CD4-positive, alpha-beta memory T cell (primary cell): Measurements from ENCODE around the gene SKAP1. TPM values are rescaled to one million over a fixed set of nuclear protein-coding genes. Genes with fewer than 3 reads are reported as not detected.

ENCODE experiments used
- CTCF ChIA-PET: fragments of 350-600 bp; sonication (Branson Sonifier 250); formaldehyde crosslinking; loops from one replicate; lab custom pipeline; 2021; ENCODE audit warnings: inconsistent platforms; ENCODE audit not compliant: partially characterized antibody; lab: Charles Lee
- POLR2A ChIA-PET: fragments of 350-600 bp; sonication (Branson Sonifier 250); formaldehyde crosslinking; loops from one replicate; lab custom pipeline; 2021; ENCODE audit not compliant: partially characterized antibody; lab: Charles Lee
- DNase-seq, 5 donors: peaks; one replicate each; pipeline versions ENCODE4 v3.0.0 to v3.0.0-alpha.2; 2020 to 2022; ENCODE audit warnings: mixed read lengths in 1 of 5
- H3K27ac ChIP-seq: one replicate; pipeline ENCODE4 v1.7.0; 2013; ENCODE audit warnings: low read depth, low read length
- H3K27me3 ChIP-seq: 2 replicates; pipeline ENCODE4 v1.7.0; 2013; ENCODE audit warnings: mild to moderate bottlenecking, low read length, moderate library complexity; ENCODE audit not compliant: insufficient read depth
- H3K36me3 ChIP-seq: 2 replicates; pipeline ENCODE4 v1.7.0; 2013; ENCODE audit warnings: mild to moderate bottlenecking, low read length, moderate library complexity; ENCODE audit not compliant: insufficient read depth
- H3K4me1 ChIP-seq: 2 replicates; pipeline ENCODE4 v1.7.0; 2013; ENCODE audit warnings: mild to moderate bottlenecking, low read length, moderate library complexity; ENCODE audit not compliant: insufficient read depth
- H3K4me3 ChIP-seq, 2 donors: one replicate each; pipeline ENCODE4 v1.7.0; 2013; ENCODE audit warnings: low read length in 2 of 2, mild to moderate bottlenecking in 1 of 2
- H3K9me3 ChIP-seq, 2 donors: one replicate each; pipeline ENCODE4 v1.7.0; 2013; ENCODE audit warnings: low read length in 2 of 2, control low read depth in 1 of 2; ENCODE audit not compliant: control insufficient read depth in 1 of 2
- H3K27ac Mint-ChIP-seq, 7 donors: one replicate each; pipeline ENCODE4 v1.8.0; 2020 to 2021; ENCODE audit warnings: mixed read lengths in 7 of 7, mild to moderate bottlenecking in 6 of 7, inconsistent platforms in 3 of 7, moderate library complexity in 3 of 7
- H3K27me3 Mint-ChIP-seq, 2 donors: one replicate each; pipeline ENCODE4 v1.8.0; 2020 to 2021; ENCODE audit warnings: mixed read lengths in 2 of 2
- H3K36me3 Mint-ChIP-seq, 2 donors: one replicate each; pipeline ENCODE4 v1.8.0; 2020 to 2021; ENCODE audit warnings: mixed read lengths in 2 of 2, inconsistent platforms in 1 of 2, mild to moderate bottlenecking in 1 of 2
- H3K4me1 Mint-ChIP-seq, 4 donors: one replicate each; pipeline ENCODE4 v1.8.0; 2020 to 2021; ENCODE audit warnings: mixed read lengths in 4 of 4, mild to moderate bottlenecking in 1 of 4
- H3K4me3 Mint-ChIP-seq, 8 donors: one replicate each; pipeline ENCODE4 v1.8.0; 2020 to 2021; ENCODE audit warnings: mixed read lengths in 8 of 8, mild to moderate bottlenecking in 7 of 8, moderate library complexity in 6 of 8, inconsistent platforms in 3 of 8
- H3K9me3 Mint-ChIP-seq, 8 donors: one replicate each; pipeline ENCODE4 v1.8.0; 2020 to 2021; ENCODE audit warnings: mixed read lengths in 8 of 8, mild to moderate bottlenecking in 5 of 8, inconsistent platforms in 3 of 8, moderate library complexity in 1 of 8
- intact Hi-C: fragments of 100-400 bp; cut with micrococcal nuclease; formaldehyde crosslinking; loops from one replicate; pipeline ENCODE4 v1.15.1; 2023
- polyA plus RNA-seq, 2 donors: library from polyadenylated mRNA; unstranded; fragments of 300-500 nt; fragmentation: Illumina TruSeq; gene quantifications; one replicate each; pipeline ENCODE4 v1.2.3, GENCODE V29; 2021
- total RNA-seq, 2 experiments: library from RNA; stranded (reverse); gene quantifications; one replicate each; pipeline ENCODE4 v1.2.3, GENCODE V29; 2021

The SKAP1 gene
- total RNA-seq (10 to 100 TPM; 83.4 to 88.7 TPM), polyA plus RNA-seq (100 to 1,000 TPM; 242 to 336 TPM)

GRCh38 chr17:48429638-48430586 lies at the start of gene SKAP1:
Gene SKAP1 (minus strand): TSS chr17:48430214.
- H3K36me3 Mint-ChIP-seq = peaks cover 0 to 13% of the 10 kb centered on the region in 2 donors
- H3K27me3 Mint-ChIP-seq = no peaks in the 10 kb centered on the region
- peaks cover 69% of the 10 kb centered on the region for H3K4me1 ChIP-seq
- ChIA-PET POLR2A (interaction anchor here (0.8 to 5.0 kb wide), 5 partner anchors 11 to 78 kb away, joined by 3 to 93 read pairs (median 24); no protein-coding TSS in a partner anchor), CTCF (interaction anchor here (1.9 to 2.2 kb wide), 2 partner anchors 10 to 78 kb away, joined by 4 to 8 read pairs; no protein-coding TSS in a partner anchor)
- peak within 1 kb of the TSS; percentile 89 for H3K27ac ChIP-seq
- no peaks in the 10 kb centered on the region for H3K36me3 ChIP-seq
- H3K27me3 ChIP-seq = no peaks in the 10 kb centered on the region
- H3K4me1 Mint-ChIP-seq = peaks cover 62 to 97% (median 77%) of the 10 kb centered on the region in 4 donors
- peak within 1 kb of the TSS; percentile 91 to 99 (median 97) for H3K4me3 Mint-ChIP-seq
- no peaks in the 10 kb centered on the region for H3K9me3 ChIP-seq
- intact Hi-C loops = loop anchor here (1.0 to 10.0 kb wide), 3 partner anchors 10 to 1245 kb away; partner anchors contain the start of gene CDC27
- H3K9me3 Mint-ChIP-seq = peaks cover 0 to 3% (median 0%) of the 10 kb centered on the region in 8 donors
- peak; percentile 68 to 76 (median 71) for DNase-seq
- H3K4me3 ChIP-seq = peak within 1 kb of the TSS; percentile 90 to 97
- peak within 1 kb of the TSS; percentile 95 to 99 (median 97) for H3K27ac Mint-ChIP-seq

- Mint-ChIP-seq H3K4me3 (no peak overlapping the region), H3K27me3 (peaks cover 0 to 1% of the 10 kb centered on the region in 2 donors), H3K4me1 (peaks cover 5 to 18% (median 11%) of the 10 kb centered on the region in 4 donors), H3K36me3 (no peaks in the 10 kb centered on the region), H3K27ac (no peak overlapping the region), H3K9me3 (no peaks in the 10 kb centered on the region)
- intact Hi-C loops = no loop called here
- H3K27me3 ChIP-seq = no peaks in the 10 kb centered on the region
- H3K4me1 ChIP-seq = peaks cover 10% of the 10 kb centered on the region
- no peaks in the 10 kb centered on the region for H3K36me3 ChIP-seq
- POLR2A ChIA-PET = no interaction called here
- CTCF ChIA-PET = no interaction called here
- DNase-seq = no peak
- H3K4me3 ChIP-seq = no peak overlapping the region
- no peak overlapping the region for H3K27ac ChIP-seq
- no peaks in the 10 kb centered on the region for H3K9me3 ChIP-seq
These were observed 49.0 kb upstream of the SKAP1 start for GRCh38 chr17:48479014-48479402.

- H3K4me1 ChIP-seq = peaks cover 5% of the 10 kb centered on the region
- H3K9me3 ChIP-seq = no peaks in the 10 kb centered on the region
- peaks cover 0 to 1% of the 10 kb centered on the region in 2 donors for H3K27me3 Mint-ChIP-seq
- no peaks in the 10 kb centered on the region for H3K36me3 ChIP-seq
- H3K4me3 Mint-ChIP-seq = no peak overlapping the region
- DNase-seq = peak in 1 of 5 donors; percentile 45
- no peaks in the 10 kb centered on the region for H3K9me3 Mint-ChIP-seq
- no peaks in the 10 kb centered on the region for H3K36me3 Mint-ChIP-seq
- intact Hi-C loops = no loop called here
- no peak overlapping the region for H3K4me3 ChIP-seq
- peaks cover 4 to 16% (median 9%) of the 10 kb centered on the region in 4 donors for H3K4me1 Mint-ChIP-seq
- CTCF ChIA-PET = interaction anchor here (1.2 to 1.6 kb wide), 2 partner anchors 14 to 115 kb away, joined by 3 to 6 read pairs; partner anchors contain the start of gene HOXB5
- POLR2A ChIA-PET = interaction anchor here (1.0 kb wide), 1 partner anchor 36 kb away, joined by 3 read pairs; no protein-coding TSS in a partner anchor
- peak overlapping the region in 1 of 7 donors; percentile 72 for H3K27ac Mint-ChIP-seq
- no peaks in the 10 kb centered on the region for H3K27me3 ChIP-seq
- no peak overlapping the region for H3K27ac ChIP-seq
These were observed 48.4 kb upstream of the SKAP1 start for GRCh38 chr17:48478224-48479013.

- ChIA-PET CTCF (interaction anchor here (1.1 to 3.3 kb wide), 4 partner anchors 8 to 125 kb away, joined by 3 to 10 read pairs (median 4); partner anchors contain the start of gene HOXB5), POLR2A (interaction anchor here (1.0 kb wide), 1 partner anchor 35 kb away, joined by 3 read pairs; no protein-coding TSS in a partner anchor)
- intact Hi-C loops = no loop called here
- DNase-seq = no peak
- peaks cover 0 to 1% of the 10 kb centered on the region in 2 donors for H3K27me3 Mint-ChIP-seq
- H3K36me3 Mint-ChIP-seq = no peaks in the 10 kb centered on the region
- Histone ChIP-seq H3K9me3 (no peaks in the 10 kb centered on the region), H3K27ac (no peak overlapping the region), H3K4me3 (no peak overlapping the region), H3K36me3 (no peaks in the 10 kb centered on the region), H3K27me3 (no peaks in the 10 kb centered on the region), H3K4me1 (no peaks in the 10 kb centered on the region)
- no peak overlapping the region for H3K27ac Mint-ChIP-seq
- no peak overlapping the region for H3K4me3 Mint-ChIP-seq
- peaks cover 0 to 8% (median 5%) of the 10 kb centered on the region in 4 donors for H3K4me1 Mint-ChIP-seq
- no peaks in the 10 kb centered on the region for H3K9me3 Mint-ChIP-seq
These were observed 47.2 kb upstream of the SKAP1 start for GRCh38 chr17:48477221-48477620.

GRCh38 chr17:48472411-48473281 lies 42.6 kb upstream of the SKAP1 start:
- Mint-ChIP-seq H3K27ac (peak overlapping the region in 1 of 7 donors; percentile 13), H3K36me3 (no peaks in the 10 kb centered on the region), H3K4me3 (no peak overlapping the region), H3K27me3 (peaks cover 0 to 1% of the 10 kb centered on the region in 2 donors), H3K9me3 (no peaks in the 10 kb centered on the region), H3K4me1 (no peaks in the 10 kb centered on the region)
- Histone ChIP-seq H3K36me3 (no peaks in the 10 kb centered on the region), H3K9me3 (no peaks in the 10 kb centered on the region), H3K4me1 (no peaks in the 10 kb centered on the region), H3K27ac (no peak overlapping the region), H3K27me3 (no peaks in the 10 kb centered on the region), H3K4me3 (no peak overlapping the region)
- DNase-seq = no peak
- ChIA-PET CTCF (interaction anchor here (0.9 to 1.9 kb wide), 5 partner anchors 13 to 129 kb away, joined by 3 to 6 read pairs (median 3); partner anchors contain the start of gene HOXB5), POLR2A (no interaction called here)
- intact Hi-C loops = no loop called here

- no peaks in the 10 kb centered on the region for H3K4me1 ChIP-seq
- no peak for DNase-seq
- Mint-ChIP-seq H3K9me3 (no peaks in the 10 kb centered on the region), H3K27me3 (no peaks in the 10 kb centered on the region), H3K4me3 (no peak overlapping the region), H3K4me1 (no peaks in the 10 kb centered on the region), H3K27ac (peak overlapping the region in 1 of 7 donors; percentile 13), H3K36me3 (no peaks in the 10 kb centered on the region)
- intact Hi-C loops = no loop called here
- ChIA-PET POLR2A (no interaction called here), CTCF (interaction anchor here (0.9 to 1.9 kb wide), 7 partner anchors 13 to 130 kb away, joined by 3 to 6 read pairs (median 3); partner anchors contain the start of gene HOXB5)
- no peaks in the 10 kb centered on the region for H3K36me3 ChIP-seq
- no peaks in the 10 kb centered on the region for H3K27me3 ChIP-seq
- H3K9me3 ChIP-seq = no peaks in the 10 kb centered on the region
- H3K4me3 ChIP-seq = no peak overlapping the region
- no peak overlapping the region for H3K27ac ChIP-seq
These were observed 41.9 kb upstream of the SKAP1 start for GRCh38 chr17:48471817-48472410.
